Lung microvascular endothelial cell (primary cell): ENCODE results near the gene SYNE4. TPM values are rescaled to one million over a fixed set of nuclear protein-coding genes. Genes with fewer than 3 reads are reported as not detected.
"Not testable (repeated sequence)": the region's sequence is repeated elsewhere in the genome, so short reads cannot be mapped to it uniquely, and the experiment has no call there.

Experiments
- DNase-seq, 2 donors: peaks; one replicate each; pipeline versions ENCODE4 v3.0.0 to v3.0.0-alpha.2; 2010; ENCODE audit warnings: low read depth in 2 of 2
- total RNA-seq: library from RNA; depleted of rRNA; stranded (reverse); fragments of >200 nt; gene quantifications from 2 replicates; pipeline ENCODE4 v1.2.1, GENCODE V29; 2014

Gene SYNE4, protein sequence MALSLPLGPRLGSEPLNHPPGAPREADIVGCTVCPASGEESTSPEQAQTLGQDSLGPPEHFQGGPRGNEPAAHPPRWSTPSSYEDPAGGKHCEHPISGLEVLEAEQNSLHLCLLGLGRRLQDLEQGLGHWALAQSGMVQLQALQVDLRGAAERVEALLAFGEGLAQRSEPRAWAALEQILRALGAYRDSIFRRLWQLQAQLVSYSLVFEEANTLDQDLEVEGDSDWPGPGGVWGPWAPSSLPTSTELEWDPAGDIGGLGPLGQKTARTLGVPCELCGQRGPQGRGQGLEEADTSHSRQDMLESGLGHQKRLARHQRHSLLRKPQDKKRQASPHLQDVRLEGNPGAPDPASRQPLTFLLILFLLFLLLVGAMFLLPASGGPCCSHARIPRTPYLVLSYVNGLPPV
- under 0.01 TPM in 1 of 2 replicates, not detected in the other for total RNA-seq

DNA sequence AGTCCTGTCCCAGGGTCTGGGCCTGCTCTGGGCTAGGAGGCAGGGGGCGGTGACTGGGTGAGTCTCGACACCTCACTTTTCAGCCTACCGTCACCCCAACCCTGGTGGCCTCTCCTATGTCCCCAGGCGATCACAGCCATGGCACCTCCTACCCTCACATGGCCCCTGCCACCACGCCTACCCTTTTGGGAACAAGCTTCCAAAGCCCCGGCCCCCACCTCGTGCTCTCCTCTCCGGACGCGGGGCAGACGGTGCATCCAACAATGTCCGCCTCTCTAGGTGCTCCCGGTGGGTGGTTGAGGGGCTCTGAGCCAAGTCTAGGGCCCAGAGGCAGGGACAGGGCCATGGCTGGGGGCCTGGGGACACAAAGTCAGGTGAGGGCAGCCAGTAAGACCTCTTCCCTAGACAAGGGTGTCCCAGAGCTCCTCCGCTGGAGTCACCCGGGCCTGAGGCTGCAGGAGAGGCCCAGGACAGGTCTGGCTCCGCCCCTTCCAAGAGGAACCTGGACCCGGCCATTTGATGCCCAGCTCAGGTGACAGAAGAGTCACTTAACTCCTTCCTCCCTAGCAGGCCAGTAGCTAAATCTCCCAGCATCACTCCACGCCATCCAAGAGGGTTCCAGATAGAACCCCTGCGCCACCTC lies at the start of gene SYNE4:
TSS of gene SYNE4 (minus strand) at position 478 of the 643 bp plus-strand sequence. CDS start at position 346, 132 bp downstream.
- no peak for DNase-seq

DNA sequence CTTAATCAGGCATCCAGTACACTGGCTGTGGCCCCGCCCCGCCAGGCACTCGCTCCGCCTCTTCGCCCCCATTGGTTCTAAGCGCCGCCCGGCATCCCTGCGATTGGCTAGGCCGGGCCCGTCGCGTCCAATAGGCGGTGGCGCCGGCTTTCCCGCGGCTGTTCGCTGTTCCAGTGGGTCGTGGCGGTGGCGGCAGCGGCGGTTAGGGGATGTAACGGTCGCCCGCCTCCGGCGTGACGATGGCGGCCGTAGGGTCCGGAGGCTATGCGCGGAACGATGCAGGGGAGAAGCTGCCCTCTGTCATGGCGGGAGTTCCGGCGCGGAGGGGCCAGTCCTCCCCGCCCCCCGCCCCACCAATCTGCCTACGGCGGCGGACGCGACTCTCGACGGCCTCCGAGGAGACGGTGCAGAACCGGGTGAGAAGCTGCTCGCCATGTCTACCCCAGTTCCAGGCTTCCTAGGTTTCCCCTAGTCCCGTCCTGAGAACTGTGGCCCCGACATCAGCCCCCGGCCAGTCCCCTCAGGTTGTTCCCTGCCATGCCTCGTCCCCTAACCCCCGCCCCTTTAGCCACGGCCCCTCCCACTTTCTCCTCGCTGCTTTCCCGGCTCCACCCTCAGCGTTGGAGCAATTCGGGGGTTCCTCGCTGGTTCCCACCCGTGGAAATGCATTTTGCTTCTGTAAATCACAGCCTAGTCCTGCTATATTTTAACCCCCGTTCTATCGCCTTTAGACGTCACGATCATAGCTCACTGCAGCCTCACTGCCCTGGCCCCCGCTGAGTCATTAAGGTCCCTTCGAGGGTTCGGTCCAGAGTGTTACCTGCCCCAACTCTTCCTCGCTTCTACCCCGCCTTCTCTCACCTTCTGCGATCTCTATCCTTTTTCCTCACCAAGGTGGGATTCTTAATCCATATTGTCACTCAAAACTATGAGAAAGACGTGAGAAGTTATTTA lies 46.4 kb upstream of the SYNE4 start, which contains the start of gene WDR62:
TSS of gene WDR62 (plus strand) at position 165 of the 954 bp plus-strand sequence. CDS start at position 240, 75 bp downstream.
- peak; percentile 94 to 96 for DNase-seq

DNA sequence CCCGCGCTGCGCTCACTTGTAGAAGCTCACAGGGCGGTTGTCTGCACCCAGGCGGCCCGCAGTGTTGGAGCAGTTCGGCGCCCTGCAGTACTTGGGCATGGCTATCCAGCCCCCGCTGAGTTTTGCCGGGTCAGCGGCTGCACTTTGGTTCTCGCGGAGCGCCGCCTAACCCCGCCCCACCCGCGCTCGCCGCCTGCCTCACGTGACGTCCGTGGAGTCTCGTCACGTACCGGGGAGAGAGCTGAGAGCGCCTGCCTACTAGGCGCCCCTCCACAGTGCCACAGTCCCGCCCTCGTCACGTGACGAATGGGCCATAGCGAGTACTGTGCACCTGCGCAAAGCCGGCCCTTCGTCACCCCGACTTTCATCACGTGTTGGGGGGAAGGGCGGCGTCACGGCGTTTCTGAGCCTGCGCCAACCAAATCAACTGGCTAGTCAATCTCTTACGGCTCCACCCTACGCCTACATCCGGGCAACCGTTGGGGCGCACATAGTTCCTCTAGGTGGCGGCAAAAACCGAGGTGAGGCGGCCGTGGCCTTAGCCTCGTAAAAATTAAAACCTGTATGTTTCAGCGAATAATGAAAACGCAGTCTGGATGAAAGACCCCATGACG lies 45.6 kb upstream of the SYNE4 start, which contains the start of gene THAP8:
TSS of gene THAP8 (minus strand) at position 167 of the 614 bp plus-strand sequence. CDS start at position 99, 68 bp downstream.
- DNase-seq, result peak; percentile 100

DNA sequence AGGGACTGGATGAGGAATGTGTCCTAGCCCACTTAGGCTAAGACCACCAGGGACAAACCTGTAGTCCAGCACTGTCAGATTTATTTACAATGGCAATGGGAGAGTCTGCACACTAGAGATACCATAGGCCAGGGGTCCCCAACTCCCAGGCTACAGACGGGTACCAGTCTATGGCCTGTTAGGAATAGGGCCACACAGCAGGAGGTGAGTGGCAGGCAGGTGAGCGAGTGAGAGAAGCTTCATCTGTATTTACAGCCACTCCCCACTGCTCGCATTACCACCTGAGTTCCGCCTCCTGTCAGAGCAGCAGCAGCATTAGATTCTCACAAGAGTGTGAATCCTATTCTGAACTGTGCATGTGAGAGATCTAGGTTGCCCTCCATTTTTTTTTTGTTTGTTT lies 43.0 kb upstream of the SYNE4 start:
- no peak for DNase-seq

DNA sequence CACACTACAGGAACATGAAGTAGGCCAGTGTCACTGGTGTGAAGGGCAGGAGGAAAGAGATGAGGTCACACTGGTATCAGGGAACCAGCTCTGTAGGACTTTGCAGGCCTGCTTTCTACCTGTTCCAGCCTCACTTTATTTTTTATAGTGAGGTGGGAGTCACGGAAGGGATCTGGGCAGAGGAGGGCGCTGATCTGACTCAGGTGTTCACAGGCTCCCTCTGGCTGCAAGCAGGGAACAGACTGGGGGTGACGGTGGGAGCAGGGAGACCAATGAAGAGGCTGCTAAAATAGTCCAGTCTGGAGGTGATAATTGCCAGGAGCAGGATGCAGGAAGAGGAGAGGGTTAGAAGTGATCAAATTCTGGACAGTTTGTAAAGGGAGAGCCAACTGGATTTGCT lies 42.6 kb upstream of the SYNE4 start:
- DNase-seq, result peak; percentile 12 to 55

DNA sequence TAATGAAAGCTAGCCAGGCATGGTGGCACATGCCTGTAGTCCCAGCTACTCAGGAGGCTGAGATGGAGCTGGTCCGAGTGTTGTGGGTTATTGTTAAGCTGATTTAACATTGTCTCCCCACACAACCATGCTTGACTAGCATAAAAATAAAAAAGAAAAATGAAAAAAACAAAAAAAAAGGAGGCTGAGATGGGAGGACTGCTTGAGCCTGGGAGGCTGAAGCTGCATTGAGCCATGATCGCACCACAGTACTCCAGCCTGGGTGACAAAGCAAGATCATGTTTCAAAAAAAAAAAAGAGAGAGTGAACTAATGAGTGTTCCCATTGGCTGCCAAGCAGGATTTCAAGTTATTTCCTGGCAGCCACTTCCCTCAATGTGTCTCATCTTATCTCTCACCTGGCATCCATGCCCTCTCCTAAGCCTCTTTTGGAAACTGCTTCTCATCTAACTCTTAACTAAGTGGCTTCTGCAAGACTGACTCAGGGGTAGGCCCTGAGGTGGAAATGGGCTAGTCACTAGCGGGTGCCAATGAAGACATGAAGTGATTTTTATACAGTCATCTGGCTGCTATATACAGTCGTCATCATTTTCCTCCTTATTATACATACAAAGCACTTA lies 40.6 kb upstream of the SYNE4 start:
- no peak for DNase-seq

DNA sequence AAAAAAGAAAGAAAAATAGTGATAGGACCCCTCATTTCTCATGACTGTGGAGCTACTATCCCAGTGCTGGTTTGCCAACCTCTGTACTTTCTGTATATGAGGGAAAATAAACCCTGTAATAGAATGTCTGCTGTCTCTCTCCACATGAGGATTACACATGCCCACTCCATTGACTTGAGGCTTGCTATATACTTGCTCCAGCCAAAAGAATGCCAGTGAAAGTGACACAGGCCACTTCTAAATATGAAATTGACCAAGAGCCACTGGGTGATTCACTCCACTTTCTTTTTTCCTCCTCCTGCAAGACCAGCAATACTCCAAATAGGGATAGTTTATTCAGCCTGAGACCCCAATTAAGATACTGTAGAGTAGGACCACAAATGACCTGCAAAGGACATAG lies 39.2 kb upstream of the SYNE4 start:
- no peak for DNase-seq

DNA sequence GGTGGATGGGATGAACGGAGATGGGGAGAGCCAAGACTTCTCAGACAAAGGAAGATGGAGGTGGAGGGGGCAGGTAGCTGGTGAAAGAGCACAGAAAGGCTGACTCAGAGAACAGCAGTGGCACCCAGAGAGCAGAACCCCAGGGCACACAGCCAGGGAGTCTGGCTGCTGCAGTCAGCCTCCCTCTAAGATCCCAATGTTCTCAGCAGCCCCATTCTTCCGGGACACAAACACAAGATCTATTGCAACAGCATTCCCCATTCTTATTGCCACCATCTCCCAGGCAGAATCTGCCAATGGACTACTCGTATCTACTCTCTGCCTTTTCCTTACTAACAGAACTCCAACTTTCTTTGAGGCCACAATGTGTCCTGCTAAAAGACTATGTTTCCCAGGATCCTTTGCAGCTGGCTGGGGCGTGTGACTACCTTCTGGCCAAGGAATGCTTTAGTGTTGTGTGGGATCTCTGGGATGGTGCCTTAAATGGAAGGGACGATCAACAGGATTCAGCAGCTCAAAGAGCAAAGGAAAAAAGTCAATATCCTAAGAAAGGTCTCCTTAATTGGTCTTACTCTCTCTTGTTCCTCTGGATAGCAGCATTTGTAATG lies 37.9 kb upstream of the SYNE4 start:
- no peak for DNase-seq

DNA sequence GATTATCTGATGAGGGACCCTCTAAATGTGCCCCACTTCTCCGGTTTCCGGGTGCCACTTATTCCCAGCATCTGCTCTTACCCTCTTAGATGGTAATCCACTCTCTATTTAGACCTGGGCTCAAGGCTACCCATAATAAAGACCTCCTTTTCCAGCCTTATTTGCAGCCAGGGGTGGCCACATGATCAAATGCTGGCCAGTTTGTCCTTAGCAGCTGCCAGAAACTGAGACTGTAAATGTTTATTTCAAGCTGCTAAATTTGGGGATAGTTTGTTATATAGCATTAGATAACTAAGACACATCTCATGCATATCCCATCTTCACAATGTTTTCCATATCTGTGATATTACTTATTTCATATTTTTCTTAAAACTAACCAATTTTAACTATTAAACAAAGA lies 35.3 kb upstream of the SYNE4 start:
- DNase-seq, result no peak

DNA sequence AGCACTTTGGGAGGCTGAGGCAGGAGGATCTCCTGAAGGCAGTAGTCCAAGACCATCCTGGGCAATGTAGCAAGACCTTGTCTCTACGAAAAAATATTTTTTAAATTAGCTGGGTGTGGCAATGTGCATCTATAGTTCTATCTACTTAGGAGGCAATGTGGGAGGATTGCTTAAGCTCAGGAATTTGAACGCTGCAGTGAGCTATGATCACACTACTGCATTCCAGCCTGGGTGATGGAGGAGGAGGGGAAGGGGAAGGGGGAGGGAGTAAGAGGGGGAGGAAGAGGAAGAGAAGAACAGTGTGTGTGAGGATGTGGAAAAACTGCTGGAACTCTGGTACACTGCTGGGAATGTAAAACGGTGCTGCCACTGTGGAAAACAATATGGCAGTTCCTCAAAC lies 33.2 kb upstream of the SYNE4 start:
- DNase-seq, result peak in 1 of 2 donors; percentile 78

DNA sequence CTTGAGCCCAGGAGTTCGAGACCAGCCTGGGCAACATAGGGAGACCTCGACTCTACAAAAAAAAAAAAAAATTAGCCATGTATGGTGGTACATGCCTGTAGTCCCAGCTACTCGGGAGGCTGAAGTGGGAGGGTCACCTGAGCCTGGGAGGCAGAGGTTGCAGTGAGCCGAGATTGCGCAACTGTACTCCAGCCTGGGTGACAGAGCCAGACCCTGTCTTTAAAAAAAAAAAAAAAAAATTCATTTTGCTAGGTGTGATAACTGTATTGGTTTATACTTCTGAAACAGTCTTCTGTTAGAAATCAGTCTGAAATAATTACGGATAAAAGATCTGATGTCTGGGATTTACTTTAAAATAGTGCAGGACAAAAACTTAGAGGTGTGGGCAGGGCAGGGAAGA lies 32.5 kb upstream of the SYNE4 start:
- not testable (repeated sequence) for DNase-seq

DNA sequence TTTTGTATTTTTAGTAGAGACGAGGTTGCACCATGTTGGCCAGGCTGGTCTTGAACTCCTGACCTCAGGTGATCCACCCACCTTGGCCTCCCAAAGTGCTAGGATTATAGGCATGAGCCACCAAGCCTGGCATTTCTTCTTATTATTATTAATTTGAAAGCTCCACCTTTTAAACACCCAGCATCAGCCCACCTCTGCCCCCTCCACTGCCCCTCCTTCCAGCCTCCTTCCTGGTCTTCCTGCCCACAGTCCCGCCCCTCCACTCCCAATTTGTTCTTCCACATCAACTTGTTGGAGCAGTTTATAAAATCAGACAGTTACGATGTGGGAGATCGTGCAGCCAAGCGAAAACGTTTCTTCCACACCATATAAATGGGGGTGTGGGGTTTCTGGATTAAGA lies 31.9 kb upstream of the SYNE4 start:
- no peak for DNase-seq

DNA sequence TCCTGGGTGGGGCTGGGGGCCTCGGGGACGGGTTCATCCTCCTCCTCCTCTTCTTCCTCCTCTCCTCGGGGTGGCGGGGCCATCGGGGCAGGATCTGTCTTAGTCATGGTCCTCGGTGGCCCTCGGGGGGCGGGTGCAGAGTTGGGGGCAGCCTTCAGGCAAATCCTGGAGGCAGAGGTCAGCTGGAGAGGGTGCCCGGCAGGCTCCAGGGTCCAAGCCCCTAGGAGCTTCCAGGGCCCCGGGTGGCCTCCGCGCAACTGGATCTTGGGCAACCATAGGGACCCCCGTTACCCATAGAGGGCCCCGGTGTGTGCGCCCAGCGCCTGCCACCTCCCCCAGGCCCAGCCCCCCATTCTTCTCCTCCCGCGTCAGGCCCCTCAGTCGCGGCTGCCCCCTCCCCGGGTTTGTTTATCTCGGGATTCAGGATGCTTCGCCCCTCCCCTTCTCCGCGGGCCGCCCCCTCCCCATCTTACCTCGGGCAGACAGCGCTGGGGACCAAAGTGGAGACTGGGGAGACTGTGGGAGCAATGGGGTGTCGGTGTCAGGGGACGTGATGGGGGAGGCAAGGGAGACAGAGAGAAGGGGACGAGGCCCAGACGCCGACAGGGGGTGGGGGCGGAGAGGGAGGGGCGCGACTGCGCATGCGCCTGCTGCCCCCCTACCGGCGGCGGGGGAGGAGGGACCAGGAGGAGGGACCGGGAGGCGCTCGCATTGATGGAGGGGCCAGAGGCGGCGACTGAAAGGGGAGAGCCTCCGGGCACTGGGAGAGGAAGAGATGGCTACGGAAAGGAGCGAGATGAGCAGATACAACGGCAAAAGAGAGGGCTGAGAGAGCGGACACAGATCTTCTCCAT lies 23.9 kb upstream of the SYNE4 start, which contains the start of gene CLIP3:
TSS of gene CLIP3 (minus strand) at position 623 of the 854 bp plus-strand sequence. CDS start at position 107, 516 bp downstream.
- DNase-seq, result peak; percentile 48 to 77

DNA sequence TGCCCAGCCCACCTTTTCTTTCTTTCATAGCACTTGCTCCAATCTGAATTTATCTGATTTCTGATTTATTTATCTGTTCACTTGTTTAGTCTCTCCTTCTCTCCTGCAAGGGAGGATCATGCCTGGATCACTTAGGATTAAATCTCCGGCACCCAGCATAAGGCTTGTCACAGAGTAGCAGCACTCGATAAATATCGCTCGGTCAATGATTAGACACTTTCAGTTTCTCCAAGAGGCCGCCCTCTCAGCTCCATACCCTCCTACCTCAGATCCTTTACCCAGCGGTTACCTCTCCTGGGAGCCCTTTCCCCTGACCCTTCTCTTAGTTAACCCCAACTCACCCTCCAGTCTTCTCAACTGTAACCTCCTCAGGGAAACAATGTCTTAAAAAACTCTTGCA lies 22.7 kb upstream of the SYNE4 start:
- DNase-seq, result no peak

DNA sequence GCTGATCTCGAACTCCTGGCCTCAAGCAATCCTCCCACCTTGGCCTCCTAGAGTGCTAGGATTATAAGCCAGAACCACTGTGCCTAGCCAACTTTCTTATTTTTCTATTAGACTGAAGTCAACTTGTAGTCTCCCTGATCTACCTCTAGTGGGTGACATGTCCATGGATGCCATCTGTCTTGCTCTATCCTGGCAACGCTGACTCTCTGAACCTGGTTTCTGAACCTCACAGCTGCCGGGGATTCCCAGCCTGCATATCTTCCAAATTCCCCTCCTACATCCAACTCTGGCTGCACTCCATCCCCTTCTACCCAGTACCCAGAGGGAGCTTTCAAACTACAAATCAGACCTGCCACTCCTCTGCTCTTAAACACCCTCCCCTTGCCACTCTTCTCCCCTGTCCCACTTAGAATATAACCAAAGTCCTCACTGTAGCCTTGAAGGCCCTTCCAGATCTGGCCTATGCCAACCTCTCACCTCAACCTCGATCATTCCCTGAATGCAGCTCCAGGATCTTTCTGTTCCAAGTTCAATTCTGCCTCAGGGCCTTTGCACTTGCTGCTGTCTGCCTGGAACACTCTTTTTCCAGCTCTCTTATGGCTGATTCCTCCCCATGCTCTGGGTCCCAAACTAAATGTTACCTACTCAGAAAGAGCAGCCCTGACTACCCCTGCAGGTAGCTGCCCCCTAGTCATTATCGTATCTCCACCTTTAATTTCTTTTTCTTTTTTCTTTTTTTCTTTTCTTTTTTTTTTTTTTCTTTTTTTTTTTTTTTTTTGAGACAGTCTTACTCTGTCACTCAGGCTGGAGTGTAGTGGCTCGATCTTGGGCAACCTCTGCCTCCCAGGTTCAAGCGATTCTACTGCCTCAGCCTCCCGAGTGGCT lies 21.9 kb upstream of the SYNE4 start:
- peak in 1 of 2 donors; percentile 44 for DNase-seq

DNA sequence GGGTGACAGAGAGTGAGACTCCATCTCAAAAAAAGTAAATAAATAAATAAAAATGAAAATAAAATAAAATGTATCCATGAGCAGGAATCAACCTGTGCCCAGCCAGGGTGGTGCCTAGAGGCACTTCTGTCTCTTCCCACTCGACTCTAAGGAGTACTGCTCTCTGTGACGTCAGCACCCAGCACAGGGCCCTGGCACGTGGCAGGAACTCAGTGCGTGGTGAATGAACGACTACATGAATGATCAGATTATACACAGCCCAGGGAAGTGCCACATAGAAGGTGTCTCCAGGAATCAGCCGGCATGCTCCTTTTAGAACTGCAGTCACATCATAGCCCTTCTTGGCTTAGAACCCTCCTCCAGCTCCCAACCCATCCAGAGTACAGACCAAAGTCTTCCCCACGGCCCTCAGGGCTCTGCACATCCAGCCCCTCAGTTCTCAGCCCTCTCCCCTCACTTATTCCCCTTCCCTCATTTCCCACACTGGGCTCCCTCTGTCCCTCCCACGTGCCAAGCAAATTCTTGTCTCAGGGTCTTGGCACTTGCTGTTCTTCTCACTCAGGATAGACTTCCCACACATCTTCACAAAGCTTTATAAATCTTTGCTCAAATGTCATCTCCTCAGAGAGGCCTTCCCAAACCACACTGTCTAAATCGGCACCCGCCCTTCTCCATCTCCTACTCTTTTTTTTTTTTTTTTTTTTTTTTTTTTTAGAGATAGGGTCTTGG lies 19.9 kb upstream of the SYNE4 start:
- DNase-seq, result no peak

DNA sequence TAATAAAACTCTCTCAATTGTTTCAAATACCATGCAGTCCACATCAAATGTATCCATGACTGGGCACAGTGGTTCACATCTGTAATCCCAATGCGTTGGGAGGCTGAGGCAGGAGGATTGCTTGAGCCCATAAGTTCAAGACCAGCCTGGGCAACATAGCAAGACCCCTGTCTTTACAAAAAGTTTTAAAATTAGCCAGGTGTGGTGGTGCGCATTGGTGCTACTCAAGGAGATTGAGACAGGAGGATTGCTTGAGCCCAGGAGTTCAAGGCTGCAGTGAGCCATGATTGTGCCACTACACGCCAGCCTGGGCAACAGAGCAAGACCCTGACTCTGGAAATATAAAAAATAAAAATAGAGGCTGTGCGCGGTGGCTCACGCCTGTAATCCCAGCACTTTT lies 19.1 kb upstream of the SYNE4 start:
- DNase-seq, result no peak
